Measurements from ENCODE around the gene CAMTA1. TPM values are rescaled to one million over a fixed set of nuclear protein-coding genes. Genes with fewer than 3 reads are reported as not detected.

The CAMTA1 gene
- polyA plus RNA-seq, 3 donors from 2014 or later, result 52.7 to 89.0 (median 71.0) TPM

DNA sequence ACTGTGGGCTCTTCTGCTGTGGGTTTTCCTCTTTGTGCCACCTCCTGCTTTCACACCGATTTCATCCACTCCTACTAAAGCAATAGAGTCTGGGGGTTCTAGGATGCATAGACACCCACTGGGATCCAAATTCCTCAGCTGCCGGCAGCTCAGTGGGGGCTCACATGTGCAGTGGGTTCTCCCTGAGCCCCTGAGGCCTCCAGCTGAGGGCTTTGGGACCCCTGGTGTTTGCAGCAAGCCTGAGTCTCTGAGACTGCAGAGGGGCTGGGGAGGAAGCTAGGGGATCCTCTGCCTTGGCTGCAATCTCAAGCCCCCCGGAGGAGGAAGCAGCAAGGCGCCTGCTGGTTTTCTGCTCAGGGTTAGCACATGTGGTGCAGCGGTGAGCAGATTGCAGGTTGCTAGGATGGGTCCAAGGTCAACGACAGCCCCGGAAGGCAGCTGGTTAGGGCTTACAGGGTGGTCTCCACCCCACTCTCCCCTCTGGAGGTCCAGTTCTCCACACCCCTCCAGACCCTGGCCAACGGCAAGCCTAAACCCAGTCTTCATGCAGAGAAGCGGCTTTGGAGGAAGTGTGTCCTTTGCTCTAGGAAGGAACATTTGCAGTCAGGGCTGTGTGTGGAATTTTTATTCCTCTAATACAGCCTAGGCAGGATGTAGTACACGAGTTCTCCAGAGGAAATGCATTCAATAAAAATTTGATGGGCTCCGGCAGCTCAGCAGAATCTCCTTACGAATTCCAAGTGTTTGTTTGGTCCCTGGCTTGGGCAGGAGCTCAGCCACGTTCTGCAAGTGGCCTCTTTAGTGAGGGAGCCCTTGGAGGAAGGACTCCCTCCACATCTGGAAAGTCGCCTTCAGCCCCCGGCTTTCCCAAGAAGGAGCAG, 716.7 kb downstream of the CAMTA1 start:
- no peaks in the 10 kb centered on the region for H3K27me3 Mint-ChIP-seq (ENCODE audit: low read depth in 3 of 3)
- DNase-seq, result no peak
- no peak overlapping the region for H3K27ac Mint-ChIP-seq
- no peaks in the 10 kb centered on the region for H3K4me1 Mint-ChIP-seq
- H3K4me3 Mint-ChIP-seq, result no peak overlapping the region
- H3K36me3 Mint-ChIP-seq, result no peaks in the 10 kb centered on the region
- no peaks in the 10 kb centered on the region for H3K9me3 Mint-ChIP-seq

DNA sequence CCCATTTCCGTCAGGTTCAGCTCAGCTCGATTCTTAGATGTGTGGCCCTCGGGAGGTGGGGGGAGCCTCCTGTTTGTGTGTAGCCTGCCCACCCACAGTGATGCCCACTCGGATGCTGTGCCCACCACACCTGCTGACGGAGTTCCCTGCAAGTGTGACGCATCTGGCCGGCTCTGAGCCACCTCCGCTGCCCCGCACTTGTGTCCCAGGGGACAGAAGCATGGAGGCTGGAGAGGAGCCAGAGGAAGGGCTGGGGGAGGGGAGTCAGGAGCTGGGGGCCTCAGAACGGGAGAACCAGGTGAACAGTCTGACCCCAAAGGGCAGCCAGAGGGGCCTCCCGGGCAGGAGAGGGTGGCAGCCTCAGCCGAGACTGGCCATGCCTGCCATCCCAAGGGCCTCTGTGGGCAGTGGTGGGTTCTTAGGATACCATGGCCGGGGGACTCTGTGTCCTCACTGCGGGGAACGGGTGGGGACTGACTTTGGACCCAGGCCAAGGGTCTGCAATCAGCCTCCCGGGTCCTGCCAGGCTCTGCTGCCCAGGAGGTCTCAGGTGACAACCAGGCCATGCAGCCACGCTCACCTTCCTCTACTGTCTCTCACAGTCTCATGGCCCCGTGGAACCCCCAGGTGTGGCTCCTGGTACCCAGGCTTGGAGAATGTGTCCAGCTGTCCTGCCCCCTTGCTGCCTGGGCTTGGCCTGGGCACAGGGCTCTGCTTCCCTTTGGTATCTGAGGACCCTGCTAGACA, 718.6 kb downstream of the CAMTA1 start:
- Mint-ChIP-seq H3K4me3 (no peak overlapping the region), H3K36me3 (no peaks in the 10 kb centered on the region), H3K9me3 (no peaks in the 10 kb centered on the region), H3K27ac (no peak overlapping the region), H3K27me3 (ENCODE audit: low read depth in 3 of 3) (peaks cover 0 to 1% (median 0%) of the 10 kb centered on the region in 3 donors), H3K4me1 (no peaks in the 10 kb centered on the region)
- no peak for DNase-seq

DNA sequence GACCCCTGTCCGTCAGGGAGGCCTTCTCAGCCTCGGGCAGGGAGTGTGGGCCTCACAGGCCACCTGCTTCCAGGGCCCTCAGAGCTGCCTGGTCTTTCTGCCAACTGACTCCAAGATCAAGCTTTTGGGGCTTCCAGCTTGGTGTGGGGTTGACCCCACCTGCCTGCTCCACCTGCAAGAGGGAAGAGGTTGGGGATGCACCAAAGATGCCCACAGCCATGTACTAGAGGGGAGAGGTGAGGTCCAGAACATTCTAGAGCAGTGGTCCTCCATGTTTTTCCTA, 719.1 kb downstream of the CAMTA1 start:
- Mint-ChIP-seq H3K9me3 (no peaks in the 10 kb centered on the region), H3K4me1 (no peaks in the 10 kb centered on the region), H3K4me3 (no peak overlapping the region), H3K36me3 (no peaks in the 10 kb centered on the region), H3K27me3 (ENCODE audit: low read depth in 3 of 3) (peaks cover 0 to 1% (median 0%) of the 10 kb centered on the region in 3 donors), H3K27ac (no peak overlapping the region)
- DNase-seq, result no peak

DNA sequence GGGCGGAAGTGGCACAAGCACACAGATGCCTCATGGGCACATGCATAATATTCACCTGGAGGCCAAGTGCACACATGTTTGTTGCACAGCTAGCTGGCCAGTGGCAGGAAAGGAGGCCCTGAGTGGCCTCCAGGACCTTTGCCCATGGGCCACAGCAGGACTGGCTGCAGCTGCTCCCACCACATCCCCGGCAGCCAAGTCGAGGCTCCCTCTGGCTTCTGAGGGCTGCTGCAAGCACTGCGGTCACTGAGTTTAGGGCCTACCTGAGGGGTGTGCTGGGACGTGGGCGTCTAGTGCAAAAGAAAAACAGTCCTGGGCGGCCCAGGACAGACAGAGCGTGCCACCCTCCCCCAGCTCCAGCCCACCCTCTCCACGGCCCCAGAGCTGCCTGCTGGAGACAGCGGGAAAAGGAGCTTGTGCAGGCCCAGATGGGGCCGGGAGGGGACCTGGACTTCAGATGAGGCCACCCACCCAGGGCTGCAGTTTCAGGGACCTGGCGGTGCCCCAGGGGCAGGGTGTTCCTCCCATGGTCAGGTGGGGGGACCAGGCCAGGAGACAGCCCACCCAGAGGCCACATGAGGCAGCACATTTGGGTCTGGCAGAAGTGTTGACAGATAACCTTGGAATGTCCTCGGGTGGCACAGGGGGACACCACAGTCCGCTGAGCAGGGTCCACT, 720.0 kb downstream of the CAMTA1 start:
- Mint-ChIP-seq H3K36me3 (no peaks in the 10 kb centered on the region), H3K9me3 (no peaks in the 10 kb centered on the region), H3K4me3 (no peak overlapping the region), H3K4me1 (no peaks in the 10 kb centered on the region), H3K27ac (no peak overlapping the region), H3K27me3 (ENCODE audit: low read depth in 3 of 3) (peaks cover 0 to 1% (median 0%) of the 10 kb centered on the region in 3 donors)
- no peak for DNase-seq

DNA sequence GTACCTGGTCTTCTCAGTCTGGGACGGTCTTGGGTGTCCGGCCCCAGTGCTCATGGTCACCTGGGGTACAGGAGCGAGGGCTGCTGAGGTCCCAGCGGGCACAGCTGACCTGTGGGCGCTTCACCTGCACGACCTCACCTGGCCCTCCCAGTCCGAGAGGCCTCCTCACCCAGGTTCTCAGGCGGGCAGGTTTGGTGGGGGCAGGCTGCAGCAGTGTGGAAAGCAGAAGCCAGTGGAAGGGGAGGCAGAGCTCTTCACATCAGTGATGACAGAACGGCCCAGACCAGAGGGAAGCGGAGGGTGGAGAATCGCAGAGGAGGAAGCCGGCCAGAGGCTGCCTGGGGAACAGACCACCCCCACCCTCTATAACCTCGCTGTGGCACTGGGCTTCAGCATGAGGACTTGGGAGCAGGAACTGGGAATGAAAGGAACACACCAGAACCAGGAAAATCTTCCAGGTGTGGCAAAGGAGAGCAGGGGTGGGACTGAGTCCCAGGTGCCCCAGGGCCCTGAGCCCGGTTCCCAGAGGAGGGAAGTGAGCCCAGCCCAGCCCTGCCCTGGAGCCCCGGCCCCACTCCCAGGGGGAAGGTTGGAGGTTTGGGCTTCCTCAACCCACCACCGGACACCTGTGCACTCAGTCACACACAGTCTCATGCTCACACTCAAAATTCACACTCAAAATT, 720.7 kb downstream of the CAMTA1 start:
- Mint-ChIP-seq H3K9me3 (no peaks in the 10 kb centered on the region), H3K4me1 (no peaks in the 10 kb centered on the region), H3K36me3 (no peaks in the 10 kb centered on the region), H3K4me3 (no peak overlapping the region), H3K27ac (no peak overlapping the region), H3K27me3 (ENCODE audit: low read depth in 3 of 3) (peaks cover 0 to 2% (median 0%) of the 10 kb centered on the region in 3 donors)
- DNase-seq, result no peak

DNA sequence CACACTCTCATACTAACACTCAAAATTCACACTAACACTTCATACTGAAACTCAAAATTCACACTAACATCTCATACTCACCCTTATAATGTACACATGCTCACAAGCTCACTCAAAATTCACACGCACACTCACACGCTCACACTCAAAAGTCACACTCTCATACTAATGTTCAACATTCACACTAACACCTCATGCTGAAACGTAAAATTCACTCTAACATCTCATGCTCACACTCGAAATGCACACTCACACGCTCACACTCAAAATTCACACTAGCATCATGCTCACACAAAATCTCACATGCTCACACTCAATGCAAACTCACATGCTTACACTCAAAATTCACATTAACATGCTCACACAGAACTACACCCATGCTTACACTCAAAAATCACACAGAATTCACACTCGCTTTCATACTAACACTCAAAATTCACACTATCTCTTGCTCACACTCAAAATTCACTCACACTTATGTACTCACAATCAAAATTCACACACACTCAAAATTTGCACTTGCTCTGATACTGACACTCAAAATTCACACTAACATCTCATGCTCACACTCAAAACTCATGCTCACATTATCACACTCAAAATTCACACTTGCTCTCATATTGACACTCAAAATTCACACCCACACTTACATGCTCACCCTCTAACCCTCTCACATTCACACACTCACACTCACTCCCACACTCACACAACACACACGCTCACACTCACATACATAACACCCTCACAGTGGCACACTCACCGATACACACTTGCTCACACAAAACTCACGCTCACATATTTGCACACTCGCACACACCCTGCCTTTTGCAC, 721.4 kb downstream of the CAMTA1 start:
- no peak for DNase-seq
- H3K27ac Mint-ChIP-seq, result no peak overlapping the region
- no peaks in the 10 kb centered on the region for H3K9me3 Mint-ChIP-seq
- H3K36me3 Mint-ChIP-seq, result no peaks in the 10 kb centered on the region
- peaks cover 0 to 3% (median 0%) of the 10 kb centered on the region in 3 donors for H3K27me3 Mint-ChIP-seq (ENCODE audit: low read depth in 3 of 3)
- H3K4me1 Mint-ChIP-seq, result no peaks in the 10 kb centered on the region
- H3K4me3 Mint-ChIP-seq, result no peak overlapping the region

DNA sequence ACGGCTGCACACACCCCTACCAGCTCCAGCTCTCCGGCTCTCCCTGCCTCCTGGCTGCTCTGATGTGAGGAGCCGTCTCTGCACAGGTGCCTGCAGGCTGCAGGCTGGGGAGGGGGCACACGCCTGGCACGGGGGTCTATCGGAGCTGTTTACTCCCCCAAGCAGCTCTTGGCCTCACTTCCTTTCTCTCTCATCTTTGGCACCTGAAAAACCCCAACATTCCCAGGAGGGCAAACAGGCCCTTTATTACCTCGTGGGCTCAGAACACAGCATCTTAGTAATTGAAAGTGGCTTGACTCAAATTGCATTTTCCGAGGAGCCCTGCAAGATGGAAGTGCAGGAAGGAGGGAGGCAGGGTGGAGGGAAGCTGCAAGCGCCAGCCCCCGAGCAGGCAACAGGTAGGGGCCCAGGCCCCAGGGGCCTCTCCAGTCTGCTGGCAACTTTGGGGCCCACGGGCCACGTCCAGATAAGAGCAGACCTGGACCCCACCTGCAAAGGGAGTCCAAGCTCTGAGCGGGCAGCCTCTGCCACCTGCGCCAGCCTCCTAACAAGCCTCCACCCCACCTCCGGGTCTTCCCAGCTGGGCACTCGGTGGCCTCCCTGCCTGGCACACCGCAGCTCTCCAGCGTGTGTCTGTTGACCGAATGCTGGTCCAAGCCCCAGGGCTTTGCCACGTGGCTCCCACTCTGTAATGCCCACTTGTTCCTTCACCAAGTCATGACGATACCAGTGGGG, 722.2 kb downstream of the CAMTA1 start:
- no peak for DNase-seq
- no peaks in the 10 kb centered on the region for H3K9me3 Mint-ChIP-seq
- H3K4me1 Mint-ChIP-seq, result no peaks in the 10 kb centered on the region
- H3K36me3 Mint-ChIP-seq, result no peaks in the 10 kb centered on the region
- no peak overlapping the region for H3K4me3 Mint-ChIP-seq
- H3K27me3 Mint-ChIP-seq (ENCODE audit: low read depth in 3 of 3), result peaks cover 0 to 3% (median 0%) of the 10 kb centered on the region in 3 donors
- no peak overlapping the region for H3K27ac Mint-ChIP-seq

DNA sequence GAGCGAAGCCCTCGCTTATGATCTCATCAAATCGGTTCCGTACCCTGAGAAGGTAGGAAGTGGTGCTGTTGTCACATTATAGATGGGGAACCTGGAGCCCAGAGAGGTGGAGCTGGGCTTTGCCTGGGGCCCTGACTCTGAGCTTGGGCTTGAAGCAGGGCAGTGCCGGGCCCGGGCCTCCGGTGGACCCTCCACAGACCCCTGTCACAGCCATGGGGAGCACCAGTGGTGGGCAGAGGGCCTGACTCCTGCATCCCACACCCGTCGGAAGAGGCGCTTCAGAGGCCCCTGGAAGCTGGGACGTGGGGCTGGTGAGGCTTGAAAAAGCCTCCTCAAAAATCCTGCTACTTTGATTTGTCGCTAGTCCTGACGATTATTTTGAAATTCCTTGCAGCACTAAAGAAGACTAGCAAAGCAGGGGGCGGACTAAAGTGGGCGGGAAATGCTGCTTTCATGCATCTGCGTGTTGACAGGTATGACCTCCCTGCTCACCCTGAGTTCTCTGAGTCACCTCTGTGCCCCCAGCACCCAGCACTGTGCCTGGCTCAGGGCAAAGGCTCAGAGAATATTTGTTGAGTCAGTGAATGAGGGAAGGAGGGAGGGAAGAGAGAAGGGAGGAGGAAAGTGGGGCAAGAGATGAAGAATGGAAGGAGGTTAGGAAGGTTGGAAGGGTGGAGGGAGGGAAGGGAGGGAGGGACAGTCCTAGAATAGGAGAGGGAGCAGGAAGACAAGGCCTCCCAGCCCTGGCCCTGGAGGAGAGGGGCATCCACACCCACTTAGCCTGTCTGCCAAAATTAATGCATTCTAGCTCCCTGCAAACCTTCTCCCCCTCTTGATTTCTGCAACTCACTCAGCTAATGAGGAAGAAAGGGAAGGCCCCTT, 723.0 kb downstream of the CAMTA1 start:
- Mint-ChIP-seq H3K36me3 (no peaks in the 10 kb centered on the region), H3K4me3 (no peak overlapping the region), H3K27ac (no peak overlapping the region), H3K9me3 (no peaks in the 10 kb centered on the region), H3K27me3 (ENCODE audit: low read depth in 3 of 3) (peaks cover 0 to 3% (median 2%) of the 10 kb centered on the region in 3 donors), H3K4me1 (no peaks in the 10 kb centered on the region)
- no peak for DNase-seq

DNA sequence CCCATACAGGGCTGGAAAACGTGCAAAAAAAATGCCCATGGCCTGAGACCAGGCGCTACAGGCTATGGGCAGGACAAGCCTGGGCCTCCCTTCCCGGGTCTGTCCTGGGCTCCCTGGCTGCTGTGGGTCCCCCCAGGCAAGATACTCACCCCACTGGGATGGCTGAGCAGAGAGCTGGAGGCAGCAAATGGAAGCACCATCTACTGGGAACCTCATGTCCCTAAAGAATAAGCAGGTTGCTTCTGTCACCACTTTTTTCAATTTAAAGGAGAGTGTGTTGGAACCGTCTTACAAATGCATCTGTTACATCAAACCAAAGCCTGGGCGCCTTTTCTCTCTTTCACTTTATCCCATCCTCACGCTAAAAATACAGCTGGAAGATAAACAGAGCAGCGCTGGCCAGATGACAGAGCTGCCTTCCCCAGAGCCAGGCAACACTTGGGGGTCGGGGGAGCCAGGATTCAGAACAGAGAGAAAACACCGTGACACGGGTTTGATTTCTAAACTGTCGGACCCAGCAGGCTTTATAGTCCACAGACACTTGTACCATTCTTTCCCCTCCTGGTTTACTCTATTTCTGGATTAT, 723.8 kb downstream of the CAMTA1 start:
- peaks cover 0 to 3% (median 2%) of the 10 kb centered on the region in 3 donors for H3K27me3 Mint-ChIP-seq (ENCODE audit: low read depth in 3 of 3)
- H3K4me1 Mint-ChIP-seq, result no peaks in the 10 kb centered on the region
- no peaks in the 10 kb centered on the region for H3K9me3 Mint-ChIP-seq
- no peak overlapping the region for H3K4me3 Mint-ChIP-seq
- DNase-seq, result no peak
- no peak overlapping the region for H3K27ac Mint-ChIP-seq
- H3K36me3 Mint-ChIP-seq, result no peaks in the 10 kb centered on the region

DNA sequence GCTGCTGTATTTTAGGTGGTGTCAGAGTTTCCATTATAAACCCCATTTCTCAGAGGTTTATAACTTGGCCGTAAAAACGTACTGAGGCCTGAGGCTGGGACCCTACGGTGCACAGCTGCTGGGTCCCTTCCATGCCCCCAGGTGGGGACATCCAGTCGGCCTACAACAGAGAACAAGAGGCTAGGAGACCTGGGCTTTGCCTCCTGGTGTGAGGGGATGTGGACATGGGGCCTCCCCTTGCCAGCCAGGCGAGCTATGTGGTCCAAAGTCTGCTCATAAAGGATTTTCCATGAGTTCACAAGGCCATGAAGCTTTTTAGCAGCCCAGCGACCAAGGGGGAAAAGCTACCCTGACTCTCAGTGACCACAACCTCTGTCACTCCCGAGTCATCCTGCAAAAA, 724.3 kb downstream of the CAMTA1 start:
- no peak overlapping the region for H3K4me3 Mint-ChIP-seq

DNA sequence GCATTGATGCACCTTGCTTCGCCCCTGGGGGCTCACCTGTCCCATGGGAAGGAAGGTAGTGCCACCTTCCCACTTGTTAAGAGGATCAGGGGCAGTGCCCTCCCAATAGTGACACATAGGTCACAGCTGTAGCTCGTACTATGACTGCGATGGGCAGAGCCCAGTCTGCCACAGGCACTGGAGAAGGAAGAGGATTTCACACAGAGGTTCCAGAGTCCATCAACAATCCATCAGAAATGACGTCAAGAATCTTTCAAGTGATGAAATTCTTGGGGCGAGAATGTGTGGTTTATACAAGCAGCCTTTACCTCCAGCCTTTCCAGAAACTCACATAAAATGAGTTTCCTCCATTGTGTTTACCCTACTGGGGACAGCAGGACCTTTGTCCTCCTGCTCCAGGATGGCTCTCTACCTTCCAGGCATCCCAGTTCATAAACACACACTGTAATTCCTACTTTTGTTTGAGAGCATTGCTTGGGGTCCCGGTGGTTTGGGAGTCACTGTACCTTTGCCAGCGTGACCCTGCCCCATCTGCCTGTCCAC, 725.2 kb downstream of the CAMTA1 start:
- Mint-ChIP-seq H3K27me3 (ENCODE audit: low read depth in 3 of 3) (peaks cover 0 to 3% (median 2%) of the 10 kb centered on the region in 3 donors), H3K36me3 (no peaks in the 10 kb centered on the region), H3K27ac (no peak overlapping the region), H3K4me1 (no peaks in the 10 kb centered on the region), H3K9me3 (no peaks in the 10 kb centered on the region), H3K4me3 (no peak overlapping the region)
- no peak for DNase-seq

More for the DNA sequence above, 724.3 kb downstream of the CAMTA1 start:
- H3K36me3 Mint-ChIP-seq, result no peaks in the 10 kb centered on the region
- no peak for DNase-seq
- peaks cover 0 to 3% (median 2%) of the 10 kb centered on the region in 3 donors for H3K27me3 Mint-ChIP-seq (ENCODE audit: low read depth in 3 of 3)
- no peaks in the 10 kb centered on the region for H3K4me1 Mint-ChIP-seq
- no peak overlapping the region for H3K27ac Mint-ChIP-seq
- H3K9me3 Mint-ChIP-seq, result no peaks in the 10 kb centered on the region

Data from immature natural killer cell (primary cell).